AG20443 (cell line): ENCODE data around the gene MAP7.

ENCODE experiments used
- DNase-seq: peaks from one replicate; pipeline ENCODE4 v3.0.0; 2012; ENCODE audit warnings: low spot score, mixed read lengths

The MAP7 gene

DNA sequence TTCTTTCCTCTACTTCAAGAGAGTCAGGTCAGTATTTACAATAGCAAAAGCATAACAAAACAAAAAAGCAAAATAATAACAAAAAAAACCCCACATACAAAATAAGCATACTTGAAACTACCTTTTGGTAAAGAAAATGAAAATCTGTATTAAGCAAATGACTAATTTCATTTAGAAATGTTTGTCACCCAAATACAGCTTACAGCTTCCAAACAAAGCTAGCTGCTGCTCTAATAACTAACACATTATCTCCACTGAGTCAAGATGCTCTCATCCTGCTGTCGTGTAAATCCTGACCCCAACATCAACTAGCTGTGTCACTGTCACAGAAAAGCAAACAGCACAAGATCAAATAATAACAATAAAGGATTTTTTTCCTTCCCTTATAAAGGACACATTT, 21.7 kb downstream of the MAP7 start:
- DNase-seq = no peak

- DNase-seq = peak; percentile 61
These were observed 22.4 kb downstream of the MAP7 start for GRCh38 chr6:136527831-136528230.

DNA sequence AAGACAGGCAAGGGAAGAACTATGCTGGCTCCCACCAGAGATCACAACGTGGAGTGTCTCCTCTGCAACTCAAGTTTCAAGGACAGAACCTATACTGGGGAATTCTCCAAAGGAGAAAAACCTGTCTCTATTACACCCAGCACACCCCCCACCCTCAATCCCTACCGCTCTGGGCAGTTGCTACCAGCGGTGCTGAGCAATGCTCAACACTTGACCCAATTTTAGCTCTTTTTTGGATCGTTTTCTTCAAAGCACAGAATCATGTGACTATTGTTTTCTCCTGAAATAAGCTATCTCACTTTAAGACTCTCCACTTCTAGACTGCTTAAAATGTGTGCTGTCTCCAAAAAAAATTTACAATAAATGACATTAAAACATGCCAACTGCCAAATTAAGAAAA, 23.3 kb downstream of the MAP7 start:
- no peak for DNase-seq

DNA sequence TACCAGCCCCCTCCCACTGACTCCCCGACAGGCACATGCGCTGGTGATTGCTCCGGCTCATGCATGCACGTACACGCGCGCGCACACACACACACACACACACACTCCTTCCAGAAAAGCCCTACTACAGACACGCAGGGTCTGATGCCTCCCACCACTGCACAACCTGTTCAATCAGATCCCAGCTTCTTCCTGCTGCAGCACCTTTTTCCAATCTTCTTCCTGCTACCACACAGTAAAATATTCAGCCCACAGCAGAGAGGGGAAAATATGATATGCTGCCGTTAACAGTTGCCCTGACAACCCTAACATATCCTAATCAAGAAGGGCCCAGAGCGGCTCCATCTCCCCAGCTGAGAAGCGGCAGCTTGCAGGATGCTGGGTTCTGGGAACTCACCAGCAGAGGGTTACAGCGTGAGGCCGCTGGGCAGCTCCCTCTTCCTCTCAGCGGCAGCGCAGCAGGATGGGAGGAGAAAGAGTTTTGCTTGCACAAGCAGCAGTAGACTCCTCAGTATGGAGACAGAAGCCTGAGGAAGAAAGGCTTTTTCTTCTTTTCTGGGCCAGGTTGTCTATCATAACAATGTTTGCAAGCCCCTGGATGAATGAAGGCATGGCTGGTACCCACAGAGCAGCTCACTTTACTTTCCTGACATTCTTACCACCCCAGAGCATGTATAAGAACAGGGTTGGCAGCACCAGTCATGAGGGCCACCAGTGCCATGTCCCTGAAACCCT, 23.9 kb downstream of the MAP7 start:
- peak; percentile 91 for DNase-seq

DNA sequence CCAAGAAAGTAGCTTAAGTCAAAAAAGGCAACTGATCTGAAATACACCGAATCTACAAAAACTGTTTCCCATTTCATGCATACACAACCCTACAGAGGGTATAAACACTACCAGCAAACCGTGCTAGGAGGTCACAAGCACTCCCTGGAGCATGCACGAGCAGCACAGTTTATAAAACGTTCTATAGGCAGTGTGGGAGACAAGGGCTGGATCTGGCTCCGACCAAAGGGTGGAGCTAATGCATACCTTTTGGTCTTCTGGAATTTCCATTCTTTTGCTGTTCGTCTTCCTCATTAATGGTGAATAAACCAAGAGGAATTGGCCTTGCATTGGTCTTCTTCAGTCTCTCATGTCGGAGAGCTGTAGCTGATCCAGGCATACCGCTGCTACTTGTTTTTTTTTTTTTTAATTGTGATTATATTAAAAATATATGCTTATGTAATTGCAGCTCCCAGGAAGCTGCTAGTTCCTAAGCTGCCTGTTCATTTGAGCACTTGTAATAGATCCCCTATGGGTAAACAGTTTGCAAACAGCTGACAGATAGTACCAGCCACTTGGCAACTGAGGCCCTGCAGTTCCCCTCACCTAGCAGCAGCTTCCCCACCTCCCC, 24.5 kb downstream of the MAP7 start:
- no peak for DNase-seq

DNA sequence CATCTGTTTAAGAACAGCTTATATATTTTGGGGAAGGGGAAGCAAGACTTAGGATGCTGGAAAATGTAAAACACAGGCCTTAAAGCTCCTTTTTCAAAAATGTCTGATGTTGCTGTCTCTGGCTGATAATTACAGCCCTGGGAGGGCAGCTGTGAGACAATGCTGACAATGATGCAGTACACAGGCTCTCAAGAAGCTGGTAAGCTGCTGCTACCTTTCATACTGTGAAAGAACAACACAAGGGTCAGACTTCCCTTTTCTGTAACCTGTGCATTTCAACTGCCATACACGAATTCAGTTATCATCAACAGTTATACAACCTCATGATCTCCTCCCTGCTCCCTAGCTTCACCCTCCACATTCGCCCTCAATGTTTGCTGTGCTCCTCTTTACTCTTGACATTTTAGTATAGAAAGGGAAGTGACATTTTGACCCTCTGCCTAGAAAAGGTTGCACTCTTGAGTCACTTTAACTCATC, 25.2 kb downstream of the MAP7 start:
- DNase-seq = no peak

- no peak for DNase-seq
These were observed 25.8 kb downstream of the MAP7 start for GRCh38 chr6:136524339-136524935.

DNA sequence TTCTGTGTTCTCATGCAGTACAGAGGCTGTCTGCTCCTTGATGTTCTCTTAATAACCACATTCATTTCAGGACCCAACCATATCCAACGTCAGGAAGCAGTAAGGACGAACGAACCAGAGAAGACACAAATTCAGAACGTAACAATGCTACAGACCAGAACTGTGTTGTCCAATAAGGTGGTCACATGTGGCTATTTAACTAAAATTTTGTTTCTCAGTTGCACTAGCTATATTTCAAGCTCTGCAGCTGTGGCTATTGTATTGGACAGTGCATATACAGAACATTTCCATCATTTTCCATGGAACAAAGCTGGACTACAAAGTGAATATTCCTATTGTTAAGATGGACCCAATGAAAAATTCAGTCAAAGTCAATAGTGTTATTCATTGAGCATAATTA, 27.0 kb downstream of the MAP7 start:
- no peak for DNase-seq

DNA sequence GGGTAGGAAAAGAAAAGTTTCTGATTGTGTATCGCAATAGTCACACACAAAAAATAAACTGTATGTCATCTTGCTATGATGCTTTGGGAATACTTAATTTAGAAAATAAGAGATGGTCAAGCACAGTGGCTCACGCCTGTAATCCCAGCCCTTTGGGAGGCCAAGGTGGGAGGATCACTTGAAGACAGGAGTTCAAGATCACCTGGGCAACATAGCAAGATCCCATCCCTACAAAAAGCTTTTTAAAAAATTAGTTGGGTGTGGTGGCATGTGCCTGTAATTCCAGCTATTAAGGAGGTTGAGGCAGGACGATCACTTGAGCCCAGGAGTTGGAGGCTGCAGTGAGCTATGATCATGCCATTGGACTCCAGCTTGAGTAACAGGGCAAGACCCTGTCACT, 27.6 kb downstream of the MAP7 start:
- no peak for DNase-seq

DNA sequence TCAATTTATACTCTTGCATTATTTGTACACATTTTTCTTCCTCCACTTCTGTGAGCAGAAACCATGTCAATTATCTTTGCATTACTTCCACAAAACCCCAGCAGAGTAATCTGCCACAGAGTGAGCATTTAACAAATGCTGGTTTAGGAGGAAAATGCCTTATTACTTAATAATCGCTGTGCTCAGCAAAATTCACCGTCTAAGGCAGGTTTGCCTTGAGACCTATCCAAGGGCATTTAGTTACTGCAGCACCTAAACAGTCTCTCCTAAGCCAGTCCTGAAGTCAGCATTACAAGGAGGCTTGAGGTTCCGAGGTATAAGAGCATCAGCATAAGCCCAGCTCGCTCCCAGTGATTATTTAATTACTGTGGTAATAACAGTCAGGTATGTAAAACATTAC, 28.3 kb downstream of the MAP7 start:
- DNase-seq = no peak

GRCh38 chr6:136521427-136521826, 28.8 kb downstream of the MAP7 start:
- DNase-seq = no peak

- no peak for DNase-seq
These were observed 29.7 kb downstream of the MAP7 start for GRCh38 chr6:136520517-136520916.

DNA sequence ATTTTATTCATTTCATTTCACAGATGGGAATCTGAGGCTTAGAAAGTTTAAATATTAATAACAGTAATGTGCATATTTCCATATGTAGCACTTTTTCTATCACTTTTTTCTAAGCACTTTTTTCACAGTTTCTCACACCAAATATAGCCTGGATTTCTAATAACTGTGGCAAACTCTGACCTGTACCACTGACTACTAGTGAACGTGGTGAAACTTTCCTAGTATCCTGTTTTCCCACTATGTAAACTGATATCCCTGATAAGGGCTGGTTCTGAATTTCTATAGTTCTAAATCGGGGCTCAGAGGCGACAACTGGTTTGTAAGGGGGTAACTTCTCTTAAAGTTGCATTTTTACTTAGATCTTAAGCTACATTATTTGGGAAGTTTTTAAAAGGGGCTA, 32.6 kb downstream of the MAP7 start:
- no peak for DNase-seq

DNA sequence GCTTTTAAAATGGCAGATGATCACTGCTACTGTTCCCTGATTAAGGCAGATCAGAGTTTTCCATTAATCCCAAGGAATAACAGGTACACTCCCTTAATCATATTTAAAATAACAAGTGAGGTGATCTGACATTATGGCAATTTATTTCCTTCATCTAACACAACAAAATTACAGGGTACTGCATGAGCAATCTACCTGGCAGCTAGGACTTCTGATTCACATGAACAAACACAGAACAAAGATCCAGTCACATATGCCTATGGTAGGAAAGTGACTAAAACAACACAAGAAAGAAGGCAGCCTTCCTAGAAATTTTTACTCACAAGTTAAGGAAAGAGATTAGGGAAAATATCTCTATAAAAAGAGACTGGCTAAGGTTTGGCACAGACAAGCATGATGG, 33.2 kb downstream of the MAP7 start:
- no peak for DNase-seq

DNA sequence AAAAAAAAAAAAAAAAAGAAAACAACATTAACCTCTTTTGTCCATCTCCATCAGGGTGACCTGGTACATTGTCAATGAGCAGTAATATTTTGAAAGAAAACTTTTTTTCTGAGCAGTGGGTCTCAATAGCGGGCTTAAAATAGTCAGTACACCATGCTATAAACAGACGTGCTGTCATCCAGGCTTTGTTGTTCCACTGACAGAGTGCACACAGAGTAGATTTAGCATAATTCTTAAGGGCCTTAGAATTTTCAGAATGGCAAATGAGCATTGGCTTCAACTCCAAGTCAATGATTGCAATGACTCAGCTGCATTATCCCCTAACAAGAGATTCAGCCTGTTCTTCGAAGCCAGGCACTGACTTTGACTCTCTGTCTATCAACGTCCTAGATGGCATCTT, 35.6 kb downstream of the MAP7 start:
- no peak for DNase-seq

DNA sequence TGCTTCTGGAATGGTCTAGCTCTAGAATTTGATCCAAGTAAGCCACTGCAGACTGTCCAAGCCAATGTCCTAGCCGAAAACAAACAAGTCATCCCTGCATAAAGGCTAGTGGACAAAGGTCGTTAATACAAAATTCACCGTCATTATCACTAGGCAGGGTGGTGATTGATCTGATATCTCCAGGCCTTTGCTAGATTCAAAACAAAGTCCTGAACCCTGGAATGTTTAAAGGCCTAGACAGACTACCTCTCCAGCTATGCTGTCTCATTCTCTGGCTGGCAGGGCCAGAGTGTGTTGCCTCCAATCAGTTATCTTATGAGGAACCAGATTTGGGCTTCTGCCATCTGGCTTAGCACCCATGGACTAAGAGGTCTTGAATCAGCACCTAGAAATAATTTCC, 38.3 kb downstream of the MAP7 start:
- no peak for DNase-seq

GRCh38 chr6:136511397-136511796, 38.8 kb downstream of the MAP7 start:
- DNase-seq = no peak

DNA sequence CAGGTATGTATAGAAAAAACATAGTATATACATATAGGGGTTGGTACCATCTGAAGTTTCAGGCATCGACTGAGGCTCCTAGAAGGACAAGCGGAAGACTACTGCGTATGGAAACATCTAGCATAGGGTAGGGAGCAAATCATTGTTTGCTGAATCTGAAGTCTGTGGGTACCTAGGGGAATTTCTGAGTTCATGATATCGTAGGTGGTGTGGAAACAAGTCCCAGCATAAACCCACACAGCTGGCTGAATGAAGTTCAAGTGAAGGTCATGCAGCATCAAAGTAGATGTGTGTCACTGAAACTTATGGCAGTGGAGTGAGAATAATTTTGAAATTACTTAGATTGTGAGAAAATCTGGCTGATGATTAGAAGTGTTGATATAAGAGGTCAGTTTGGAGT, 39.4 kb downstream of the MAP7 start:
- DNase-seq = no peak

GRCh38 chr6:136510299-136510698, 39.9 kb downstream of the MAP7 start:
- no peak for DNase-seq

GRCh38 chr6:136508725-136509392, 41.4 kb downstream of the MAP7 start:
- no peak for DNase-seq

DNA sequence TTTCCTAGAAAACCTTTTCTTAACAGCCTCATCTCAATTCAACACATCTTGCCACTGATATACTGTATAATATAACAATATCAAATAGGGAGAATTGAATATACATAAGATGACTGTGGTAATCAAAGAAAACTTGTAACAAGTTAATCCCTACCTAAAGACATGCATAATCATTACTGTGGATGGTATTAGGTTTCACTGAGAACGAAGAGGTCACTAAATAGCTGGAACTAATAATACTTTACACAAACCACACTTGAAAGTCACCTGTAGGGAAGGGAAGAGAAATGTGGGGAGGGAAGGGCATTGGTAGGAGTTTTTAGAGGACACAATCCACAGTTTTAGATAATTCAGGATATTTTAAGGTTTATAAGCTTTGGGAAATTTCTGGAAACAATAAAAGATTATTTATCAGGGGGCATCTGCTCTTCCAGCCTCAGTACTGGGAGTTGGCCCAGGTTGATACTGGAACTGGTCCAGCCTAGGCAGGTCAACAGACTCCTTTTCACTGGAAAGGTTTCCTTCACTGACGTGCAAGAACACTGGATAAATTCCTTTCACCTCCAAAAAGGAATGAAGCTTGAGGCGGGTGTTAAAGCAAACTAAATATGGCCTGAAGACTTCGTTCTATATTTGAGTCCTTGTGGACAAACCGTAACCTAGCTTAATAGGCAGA, 44.0 kb downstream of the MAP7 start:
- no peak for DNase-seq

GRCh38 chr6:136503303-136504029, 46.8 kb downstream of the MAP7 start:
- DNase-seq = no peak
